Measurements from ENCODE around the gene GSDME. TPM values are rescaled to one million over a fixed set of nuclear protein-coding genes. Genes with fewer than 3 reads are reported as not detected.
"Not testable (repeated sequence)": the region's sequence is repeated elsewhere in the genome, so short reads cannot be mapped to it uniquely, and the experiment has no call there.

GSDME gene
- polyA plus RNA-seq, 4 donors = 12.4 to 15.3 (median 14.8) TPM

DNA sequence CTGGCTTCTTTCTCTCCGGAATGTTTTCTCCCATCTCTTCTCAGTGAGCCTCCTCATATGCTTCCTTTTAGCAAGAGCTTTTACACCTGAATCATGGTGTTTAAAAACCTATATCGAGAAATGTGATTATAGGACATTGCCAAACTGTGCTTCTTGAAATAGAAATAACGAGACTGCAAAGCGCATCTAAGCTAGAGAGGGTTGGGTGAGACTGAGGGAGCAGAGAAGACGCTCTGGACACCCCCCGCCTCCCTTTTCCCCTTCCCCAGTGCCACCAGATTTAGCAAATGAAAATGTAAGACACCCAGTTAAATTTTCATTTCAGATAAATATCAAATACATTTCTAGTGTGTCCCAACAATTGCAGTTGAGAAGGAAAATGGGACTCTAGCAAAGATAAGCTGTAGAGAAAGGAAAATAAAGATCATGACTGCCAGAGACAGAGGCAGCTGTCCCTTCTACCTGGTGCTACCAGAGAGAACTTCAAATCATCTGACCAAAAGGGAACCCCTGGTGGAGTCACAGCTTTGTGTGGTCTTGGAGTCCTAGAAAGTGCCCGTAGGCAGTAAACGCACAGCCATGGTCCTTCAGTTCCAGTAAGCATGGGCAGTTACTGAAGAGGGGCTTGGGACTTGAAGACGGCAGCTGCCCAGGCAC, 14.6 kb downstream of the GSDME start:
- DNase-seq (ENCODE audit: low read depth in 4 of 4, low spot score in 3 of 4) = no peak

DNA sequence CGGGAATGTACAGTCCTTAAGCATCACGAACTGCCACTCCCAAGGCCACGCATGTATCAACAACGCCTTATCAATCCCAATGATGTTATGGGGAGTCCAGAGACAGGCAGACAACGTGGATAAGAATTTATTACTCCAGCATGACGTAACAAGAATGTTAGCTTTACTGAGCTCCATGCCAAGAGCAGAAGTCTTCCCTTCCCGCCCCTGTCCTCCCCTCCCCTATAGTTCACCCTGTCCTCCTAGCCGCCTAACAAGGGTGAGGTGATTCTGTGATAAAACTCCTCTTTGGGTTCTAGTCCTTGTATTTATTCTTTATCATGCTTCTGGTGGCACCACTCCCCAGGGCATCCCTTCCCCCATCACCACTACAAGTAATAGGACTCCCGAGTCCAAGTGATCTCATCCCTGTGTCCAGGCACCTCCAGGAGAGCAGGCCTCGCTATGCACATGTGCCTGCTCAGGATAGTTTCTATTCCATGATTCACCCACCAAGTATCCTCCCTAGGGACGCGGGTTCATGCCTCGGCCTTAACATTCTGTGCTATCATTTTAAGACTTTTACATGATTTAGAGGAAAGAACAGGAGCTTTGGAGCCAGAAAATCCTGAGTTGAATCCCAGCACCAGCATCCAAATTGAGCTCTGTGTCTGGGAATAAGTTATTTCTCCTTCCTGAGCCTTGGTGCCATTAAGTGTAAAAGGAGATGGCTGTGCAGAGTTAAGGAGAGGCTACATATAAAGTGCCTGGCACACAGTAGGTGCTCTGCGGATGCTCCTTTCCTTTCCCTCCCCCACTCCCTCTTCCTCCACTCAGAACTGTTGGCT, 15.4 kb downstream of the GSDME start:
- DNase-seq (ENCODE audit: low read depth in 4 of 4, low spot score in 3 of 4) = no peak

DNA sequence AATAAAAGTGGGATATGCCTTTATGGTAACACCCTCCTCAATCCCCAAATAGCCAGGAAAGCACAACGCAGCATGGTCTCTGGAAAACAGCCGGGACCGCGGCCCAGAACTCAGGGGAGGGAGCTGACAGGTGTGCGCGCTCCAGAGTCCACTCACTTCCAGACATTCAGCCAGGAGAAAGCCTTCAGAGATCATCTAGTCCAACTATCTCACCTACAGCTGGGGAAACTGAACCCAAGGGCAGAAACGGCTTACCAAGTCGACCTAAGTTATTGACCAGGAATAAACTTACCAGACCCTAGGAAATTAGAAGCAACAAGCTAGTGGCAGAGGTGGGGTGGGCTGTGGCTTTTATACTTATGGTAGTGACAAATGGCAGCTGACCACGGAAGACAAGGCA, 16.4 kb downstream of the GSDME start:
- DNase-seq (ENCODE audit: low read depth in 4 of 4, low spot score in 3 of 4) = no peak

DNA sequence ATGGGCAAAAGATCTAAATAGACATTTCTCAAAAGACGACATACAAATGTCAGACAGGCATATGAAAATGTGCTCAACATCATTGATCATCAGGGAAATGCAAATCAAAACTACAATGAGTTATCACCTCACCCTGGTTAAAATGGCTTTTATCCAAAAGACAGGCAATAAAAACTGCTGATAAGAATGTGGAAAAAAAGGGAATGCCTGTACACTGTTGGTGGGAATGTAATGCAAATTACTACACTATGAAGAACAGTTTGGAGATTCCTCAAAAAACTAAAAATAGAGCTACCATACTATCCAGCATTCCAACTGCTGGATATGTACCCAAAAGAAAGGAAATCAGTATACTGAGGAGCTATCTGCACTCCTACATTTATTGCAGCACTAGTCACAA, 18.0 kb downstream of the GSDME start:
- DNase-seq (ENCODE audit: low read depth in 4 of 4, low spot score in 3 of 4) = no peak

DNA sequence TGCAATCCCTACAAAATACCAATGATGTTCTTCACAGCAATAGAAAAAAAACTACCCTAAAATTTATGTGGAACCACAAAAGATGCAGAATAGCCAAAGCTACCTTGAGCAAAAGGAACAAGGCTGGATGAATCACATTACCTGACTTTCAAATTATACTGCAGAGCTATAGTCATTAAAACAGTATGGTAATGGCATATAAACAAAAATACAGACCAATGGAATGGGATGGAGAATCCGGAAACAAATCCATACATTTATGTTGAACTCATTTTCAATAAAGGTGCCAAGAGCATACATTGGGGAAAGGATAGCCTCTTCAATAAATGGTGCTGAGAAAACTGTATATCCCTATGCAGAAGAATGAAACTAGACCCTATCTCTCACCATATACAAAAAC, 18.7 kb downstream of the GSDME start:
- no peak for DNase-seq (ENCODE audit: low read depth in 4 of 4, low spot score in 3 of 4)

DNA sequence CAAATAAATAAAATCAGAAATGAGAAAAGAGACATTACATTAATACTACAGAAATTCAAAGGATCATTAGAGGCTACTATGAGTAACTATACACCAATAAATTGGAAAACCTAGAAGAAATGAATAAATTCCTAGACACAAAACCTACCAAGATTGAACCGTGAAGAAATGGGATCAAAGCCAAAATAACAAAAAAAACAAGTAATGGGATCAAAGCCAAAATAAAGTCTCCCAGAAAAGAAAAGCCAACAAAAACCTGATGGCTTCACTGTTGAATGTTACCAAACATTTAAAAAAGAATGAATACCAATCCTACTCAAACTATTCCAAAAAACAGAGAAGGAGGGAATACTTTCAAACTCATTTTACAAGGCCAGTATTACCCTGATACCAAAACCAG, 20.0 kb downstream of the GSDME start:
- no peak for DNase-seq (ENCODE audit: low read depth in 4 of 4, low spot score in 3 of 4)

DNA sequence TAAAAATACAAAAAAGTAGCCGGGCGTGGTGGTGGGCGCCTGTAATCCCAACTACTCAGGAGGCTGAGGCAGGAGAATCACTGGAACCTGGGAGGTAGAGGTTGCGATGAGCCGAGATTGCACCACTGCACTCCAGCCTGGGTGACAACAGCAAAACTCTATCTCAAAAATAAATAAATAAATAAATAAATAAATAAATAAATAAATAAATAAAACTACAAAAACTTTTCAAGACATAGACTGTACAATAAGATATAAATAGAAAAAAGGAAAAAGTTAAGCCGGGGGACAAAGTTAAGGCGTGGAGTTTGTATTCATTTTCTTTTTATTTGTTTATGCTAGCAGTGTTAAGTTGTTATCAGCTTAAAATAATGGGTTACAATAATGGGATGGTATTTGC, 21.7 kb downstream of the GSDME start:
- not testable (repeated sequence) for DNase-seq (ENCODE audit: low read depth in 4 of 4, low spot score in 3 of 4)

DNA sequence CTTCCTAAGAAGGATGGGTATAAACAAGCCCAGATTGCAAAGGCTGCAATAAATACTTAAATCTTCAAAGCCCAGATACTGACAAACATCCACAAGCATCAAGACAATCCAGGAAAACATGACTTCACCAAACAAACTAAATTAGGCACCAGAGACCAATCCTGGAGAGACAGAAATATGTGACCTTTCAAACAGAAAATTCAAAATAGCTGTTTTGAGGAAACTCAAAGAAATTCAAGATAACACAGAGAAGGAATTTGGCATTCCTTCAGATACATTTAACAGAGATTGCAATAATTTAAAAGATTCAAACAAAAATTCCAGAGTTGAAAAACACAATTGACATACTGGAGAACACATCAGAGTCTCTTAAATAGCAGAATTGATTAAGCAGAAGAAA, 23.0 kb downstream of the GSDME start:
- DNase-seq (ENCODE audit: low read depth in 4 of 4, low spot score in 3 of 4) = no peak

DNA sequence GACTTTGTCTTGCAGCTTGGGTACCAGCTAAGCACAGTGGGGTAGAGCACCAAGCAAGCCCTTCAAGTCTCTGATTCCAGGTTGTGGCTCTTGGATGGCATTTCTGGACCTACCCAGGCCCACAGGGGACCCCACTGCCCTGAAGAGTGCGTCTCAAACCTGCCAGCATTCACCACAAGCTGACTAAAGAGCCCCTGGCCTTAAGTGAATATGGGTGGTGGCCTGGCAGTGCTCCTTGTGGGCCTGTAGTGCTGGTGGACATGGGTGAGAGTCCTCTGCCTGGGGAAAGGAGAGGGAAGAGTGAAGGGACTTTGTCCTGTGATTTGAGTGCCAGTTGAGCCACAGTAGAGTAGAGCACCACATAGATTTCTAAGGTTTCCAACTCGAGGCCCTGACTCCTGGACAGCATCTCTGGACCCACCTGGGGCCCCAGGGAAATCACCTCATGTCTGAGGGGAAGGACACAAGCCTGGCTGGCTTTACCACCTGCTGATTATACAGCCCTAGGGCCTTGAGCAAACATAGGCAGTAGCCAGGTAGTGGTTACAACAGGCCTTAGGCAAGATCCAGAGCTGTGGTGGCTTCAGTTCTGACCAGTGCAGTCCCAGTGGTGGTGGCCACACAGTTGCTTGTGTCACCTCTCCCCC, 23.7 kb downstream of the GSDME start:
- DNase-seq (ENCODE audit: low read depth in 4 of 4, low spot score in 3 of 4) = no peak

DNA sequence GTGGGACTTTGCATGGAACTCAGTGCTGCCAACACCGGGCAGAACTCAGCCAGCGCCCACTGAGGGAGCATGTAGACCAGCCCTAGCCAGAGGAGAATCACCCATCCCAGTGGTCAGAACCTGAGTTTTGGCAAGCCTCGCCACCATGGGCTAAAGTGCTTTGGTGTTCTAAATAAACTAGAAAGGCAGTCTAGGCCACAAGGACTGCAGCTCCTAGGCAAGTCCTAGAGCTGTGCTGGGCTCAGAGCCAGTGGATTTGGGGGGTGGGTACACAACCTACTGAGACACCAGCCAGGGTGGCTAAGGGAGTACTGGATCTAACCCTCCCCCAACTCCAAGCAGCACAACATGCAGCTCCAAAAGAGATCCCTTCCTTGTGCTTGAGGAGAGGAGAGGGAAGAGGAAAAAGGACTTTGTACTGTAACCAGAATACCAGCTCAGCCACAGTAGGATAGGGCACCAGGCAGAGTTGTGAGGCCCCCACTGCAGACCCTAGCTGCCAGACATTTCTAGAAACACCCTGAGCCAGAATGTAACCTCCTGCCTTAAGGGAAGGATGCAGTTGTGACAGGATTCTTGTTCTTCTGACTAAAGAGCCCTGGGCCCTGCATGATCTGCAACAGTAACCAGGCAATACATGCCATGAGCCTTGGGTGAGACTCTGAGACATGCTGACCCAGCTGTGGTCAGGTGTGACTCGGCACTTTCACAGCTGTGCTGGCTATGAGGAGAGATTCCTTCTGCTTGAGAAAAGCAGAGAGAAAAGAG, 24.4 kb downstream of the GSDME start:
- DNase-seq (ENCODE audit: low read depth in 4 of 4, low spot score in 3 of 4) = no peak

DNA sequence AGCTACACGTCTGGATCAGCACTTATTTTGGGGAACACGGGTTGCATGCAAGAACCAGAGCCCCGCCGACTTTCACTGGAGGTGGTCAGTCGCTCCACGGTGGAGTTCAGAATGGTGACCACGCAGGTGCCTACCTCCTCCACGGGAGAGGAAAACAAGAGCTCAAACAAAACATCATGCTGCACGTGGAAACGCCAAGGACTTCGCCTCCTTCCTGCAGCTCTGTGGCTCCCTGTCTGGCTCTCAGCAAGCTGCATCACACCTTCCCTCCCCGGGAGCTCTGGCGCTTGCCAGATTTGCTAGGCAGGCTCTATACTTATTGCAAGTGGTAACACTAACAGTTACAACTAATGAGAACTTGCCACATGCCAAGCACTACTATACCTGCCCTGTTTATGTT, 26.0 kb downstream of the GSDME start:
- DNase-seq (ENCODE audit: low read depth in 4 of 4, low spot score in 3 of 4) = no peak

DNA sequence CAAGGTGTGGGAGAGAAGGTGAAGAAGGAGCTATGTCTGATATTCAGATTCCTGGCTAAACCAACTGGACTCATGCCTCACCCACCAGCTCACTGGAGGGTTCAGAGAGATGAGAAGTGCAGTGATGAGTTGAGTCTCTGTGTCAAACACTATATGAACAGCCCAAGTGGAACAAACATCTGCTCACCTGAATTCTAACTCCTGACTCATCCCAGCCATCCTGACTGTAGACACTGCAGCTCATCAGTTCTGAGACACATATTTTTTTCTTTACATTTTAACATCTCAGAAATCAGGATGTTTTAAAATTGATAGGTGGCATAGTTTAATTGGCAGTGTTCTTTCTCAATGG, 27.3 kb downstream of the GSDME start:
- DNase-seq (ENCODE audit: low read depth in 4 of 4, low spot score in 3 of 4) = no peak

DNA sequence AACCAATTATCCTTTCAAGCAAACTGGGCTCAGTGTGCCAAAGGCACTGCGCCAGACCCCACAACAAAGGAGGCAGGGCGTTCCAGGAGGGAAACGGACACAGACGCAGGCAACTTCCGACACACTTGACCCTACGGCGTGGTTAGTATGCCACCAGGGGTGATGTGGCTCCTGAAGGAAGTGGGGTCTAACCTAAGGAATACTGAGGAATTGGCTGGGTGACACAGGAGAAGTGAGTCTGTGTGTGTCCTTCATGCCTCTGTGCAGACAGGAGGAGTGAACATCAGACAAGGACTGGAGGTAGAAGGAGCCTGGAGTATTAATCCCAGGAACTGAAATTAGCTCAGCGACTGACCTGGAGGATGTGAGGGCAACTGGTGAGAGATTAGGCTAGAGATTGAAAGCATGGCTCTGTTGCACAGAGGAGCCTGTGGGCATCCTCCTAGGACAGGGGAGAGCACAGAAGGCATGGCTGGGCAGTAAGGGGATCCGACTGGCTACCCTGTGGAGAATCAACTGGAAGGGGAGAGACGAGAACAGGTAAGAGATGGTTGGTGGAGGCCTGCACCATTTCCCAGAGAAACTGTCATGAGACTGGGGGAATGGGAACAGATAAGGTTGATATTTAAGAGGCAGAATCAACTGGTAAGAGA, 27.8 kb downstream of the GSDME start:
- DNase-seq (ENCODE audit: low read depth in 4 of 4, low spot score in 3 of 4) = no peak

DNA sequence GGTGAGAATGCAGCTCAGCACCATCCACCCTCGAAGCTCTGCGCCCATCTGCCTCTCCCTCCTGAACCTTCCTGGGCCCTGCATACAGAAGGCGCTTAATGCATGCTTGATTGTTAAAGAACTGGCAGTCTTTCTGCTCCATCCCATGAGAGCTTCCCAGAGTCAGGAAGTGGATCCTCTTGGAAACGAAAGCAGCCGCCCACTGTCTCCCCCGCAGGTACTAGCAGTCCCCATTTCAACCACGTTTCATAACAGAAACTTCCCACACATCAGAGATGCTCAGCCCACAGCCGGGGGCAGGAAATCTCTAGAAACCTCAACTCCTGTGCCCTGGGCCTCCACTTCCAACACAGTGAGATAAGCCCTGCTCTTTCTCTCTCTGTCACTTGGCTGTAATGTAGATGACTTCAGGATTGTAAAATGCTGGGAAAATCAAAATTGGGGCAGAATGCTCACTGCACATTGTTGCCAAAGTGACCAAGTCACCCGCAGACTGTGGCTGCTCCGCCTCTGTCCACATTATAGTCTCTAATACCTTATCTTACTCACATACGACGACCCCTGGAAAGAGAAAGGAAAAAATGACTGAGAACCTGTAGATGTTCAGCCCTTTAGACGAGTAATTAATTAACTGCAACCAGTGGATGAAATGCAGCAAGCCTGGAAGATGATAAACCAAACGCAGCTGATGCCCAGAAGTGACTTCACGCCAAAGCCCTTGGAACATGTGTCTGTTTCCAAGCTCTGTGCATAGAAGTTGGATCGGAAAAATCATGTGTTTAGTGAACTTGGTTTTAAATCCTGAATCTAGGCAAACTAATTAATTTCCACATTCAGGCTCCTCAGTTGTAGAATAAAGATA, 28.5 kb downstream of the GSDME start:
- DNase-seq (ENCODE audit: low read depth in 4 of 4, low spot score in 3 of 4) = no peak

DNA sequence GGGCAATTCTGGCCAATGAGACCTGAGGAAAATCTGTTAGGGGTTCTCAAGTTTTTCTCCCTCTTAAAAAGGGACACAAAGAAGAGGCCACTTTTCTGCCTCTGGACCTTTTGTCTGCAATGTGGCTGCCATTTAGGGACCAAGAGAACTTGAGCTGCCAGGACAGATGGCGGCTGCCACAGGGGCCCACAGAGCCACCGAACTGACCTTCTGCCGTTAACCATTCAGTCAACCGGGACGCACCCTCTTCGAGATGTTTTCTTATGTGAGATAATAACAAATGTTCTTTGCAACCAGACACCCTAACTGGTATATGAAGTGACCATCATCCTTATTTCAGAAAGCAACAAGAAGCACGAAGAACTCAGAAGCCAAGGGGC, 29.2 kb downstream of the GSDME start:
- no peak for DNase-seq (ENCODE audit: low read depth in 4 of 4, low spot score in 3 of 4)

DNA sequence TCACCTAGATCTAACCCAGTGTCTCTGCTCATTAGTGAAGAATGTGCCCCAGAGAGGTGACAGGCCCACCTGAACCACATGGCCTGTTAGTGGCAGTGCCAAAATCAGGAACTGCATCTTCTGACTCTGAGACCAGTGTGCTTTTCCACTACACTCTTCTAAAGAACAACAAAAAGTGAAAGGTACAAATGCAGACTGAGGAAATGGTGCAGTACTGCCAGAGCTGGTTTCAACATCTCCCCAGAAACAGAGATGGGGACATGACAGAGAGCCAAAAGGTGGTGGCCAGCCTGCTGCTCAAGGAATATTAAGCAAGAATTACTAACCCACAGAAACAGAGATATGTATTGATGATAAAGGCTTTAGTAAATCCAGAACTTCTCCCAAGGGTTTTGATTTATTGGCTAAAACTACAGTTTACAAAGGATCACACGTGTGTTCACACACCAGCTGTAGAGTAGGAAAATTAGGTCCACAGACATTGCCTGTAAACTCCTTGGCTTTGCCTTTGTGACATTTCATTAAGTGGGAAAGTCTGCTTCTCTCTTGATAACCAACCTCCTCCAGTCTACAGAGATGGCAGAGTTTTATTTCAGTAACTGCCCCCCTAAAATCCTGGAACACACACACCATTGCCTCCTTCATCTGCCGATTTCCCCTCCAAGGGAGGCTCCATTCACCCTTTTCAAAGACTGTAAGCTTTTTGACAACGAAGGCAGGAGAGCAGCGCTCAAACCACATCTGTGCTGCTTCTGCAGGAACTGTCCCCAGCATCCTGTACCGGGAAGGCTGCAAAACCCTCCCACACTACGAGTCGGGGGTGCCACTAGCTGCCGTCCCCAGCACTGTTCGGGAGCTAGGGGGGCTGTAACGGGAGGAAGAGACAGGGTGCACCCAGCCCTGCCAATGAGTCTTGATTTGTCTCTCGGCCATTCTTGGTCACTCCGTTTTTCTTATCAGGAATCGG, 29.8 kb downstream of the GSDME start:
- no peak for DNase-seq (ENCODE audit: low read depth in 4 of 4, low spot score in 3 of 4)

DNA sequence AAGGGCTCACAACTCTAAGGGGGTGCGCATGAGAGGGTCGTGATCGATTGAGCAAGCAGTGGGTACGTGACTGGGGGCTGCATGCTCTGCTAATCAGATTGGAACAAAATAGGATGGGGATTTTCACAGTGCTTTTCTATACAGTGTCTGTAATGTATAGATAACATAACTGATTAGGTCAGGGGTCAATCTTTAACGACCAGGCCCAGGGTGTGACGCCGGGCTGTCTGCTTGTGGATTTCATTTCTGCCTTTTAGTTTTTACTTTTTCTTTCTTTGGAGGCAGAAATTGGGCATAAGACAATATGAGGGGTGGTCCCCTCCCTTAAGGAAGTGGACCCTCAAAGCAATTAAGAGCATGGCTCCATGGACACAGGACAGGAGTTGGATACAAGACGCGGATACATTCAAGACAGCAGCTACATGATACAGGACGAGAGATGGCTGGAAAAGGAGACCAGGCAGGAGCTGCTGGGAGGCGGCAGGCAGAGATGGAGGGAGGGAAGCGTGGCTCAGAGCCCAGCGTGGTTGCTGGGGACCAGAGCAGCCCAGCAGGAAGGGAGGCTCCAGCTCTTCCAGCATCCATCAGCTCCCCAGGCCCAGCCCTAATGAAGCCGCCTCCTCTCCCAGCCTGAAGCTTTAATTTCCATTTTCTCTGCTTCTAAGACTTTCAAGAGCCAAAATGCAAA, 31.6 kb downstream of the GSDME start:
- no peak for DNase-seq (ENCODE audit: low read depth in 4 of 4, low spot score in 3 of 4)
